NCI-H1105 (cell line): ENCODE results near the gene FMNL2.
A peak's percentile ranks its signal among the peaks of the same experiment; 100 is the strongest.

Experiments
- DNase-seq: peaks from one replicate; lab custom pipeline; 2025; lab: John Stamatoyannopoulos, UW

The FMNL2 gene

GRCh38 chr2:152618193-152618564, 283.2 kb downstream of the FMNL2 start:
- no peak for DNase-seq

- DNase-seq, result no peak
Observed at GRCh38 chr2:152620208-152620607, 285.2 kb downstream of the FMNL2 start.

GRCh38 chr2:152620985-152621384, 286.0 kb downstream of the FMNL2 start:
- no peak for DNase-seq

GRCh38 chr2:152622219-152622618, 287.2 kb downstream of the FMNL2 start:
- no peak for DNase-seq

- no peak for DNase-seq
Observed at GRCh38 chr2:152623076-152623740, 288.2 kb downstream of the FMNL2 start.

GRCh38 chr2:152623775-152624174, 288.8 kb downstream of the FMNL2 start:
- DNase-seq, result no peak

GRCh38 chr2:152624805-152625204, 289.8 kb downstream of the FMNL2 start:
- DNase-seq, result no peak

GRCh38 chr2:152626911-152627339, 292.0 kb downstream of the FMNL2 start:
- no peak for DNase-seq

GRCh38 chr2:152627351-152627957, 292.5 kb downstream of the FMNL2 start:
- no peak for DNase-seq

GRCh38 chr2:152629202-152629601, 294.2 kb downstream of the FMNL2 start:
- no peak for DNase-seq

- DNase-seq, result no peak
Observed at GRCh38 chr2:152630466-152630865, 295.5 kb downstream of the FMNL2 start.

- no peak for DNase-seq
Observed at GRCh38 chr2:152632736-152633135, 297.8 kb downstream of the FMNL2 start.

GRCh38 chr2:152635635-152636298, 300.8 kb downstream of the FMNL2 start:
- DNase-seq, result peak; percentile 31

GRCh38 chr2:152637251-152637650, 302.3 kb downstream of the FMNL2 start:
- no peak for DNase-seq

- DNase-seq, result no peak
Observed at GRCh38 chr2:152638056-152638455, 303.1 kb downstream of the FMNL2 start.

- no peak for DNase-seq
Observed at GRCh38 chr2:152638590-152638989, 303.6 kb downstream of the FMNL2 start.

GRCh38 chr2:152644189-152644873, 309.4 kb downstream of the FMNL2 start:
- DNase-seq, result no peak

- DNase-seq, result no peak
Observed at GRCh38 chr2:152646264-152646663, 311.3 kb downstream of the FMNL2 start.

- no peak for DNase-seq
Observed at GRCh38 chr2:152646775-152647174, 311.8 kb downstream of the FMNL2 start.

- DNase-seq, result peak; percentile 74
Observed at GRCh38 chr2:152647552-152647951, 312.6 kb downstream of the FMNL2 start.

- DNase-seq, result no peak
Observed at GRCh38 chr2:152648336-152648735, 313.4 kb downstream of the FMNL2 start.

- DNase-seq, result no peak
Observed at GRCh38 chr2:152649997-152650396, 315.0 kb downstream of the FMNL2 start.
